Measurements from ENCODE around the gene ATXN1.

- TF ChIP-seq BHLHE40 (IDR thresholded peaks at IDR 0.05; ENCODE audit: borderline replicate concordance) (no peak), LEF1 (IDR thresholded peaks at IDR 0.05; ENCODE audit: borderline replicate concordance) (no peak), FOXA1 (IDR thresholded peaks at IDR 0.05) (no peak), FOXK2 (IDR thresholded peaks at IDR 0.05) (no peak), FOXM1 (IDR thresholded peaks at IDR 0.05; ENCODE audit: borderline replicate concordance) (no peak), ARNT (IDR thresholded peaks at IDR 0.05) (no peak), HDGF (IDR thresholded peaks at IDR 0.05; ENCODE audit: borderline replicate concordance) (no peak), SUZ12 (IDR thresholded peaks at IDR 0.05) (no peak), CTBP1 (IDR thresholded peaks at IDR 0.05; ENCODE audit: borderline replicate concordance) (no peak), NFRKB (IDR thresholded peaks at IDR 0.05) (no peak), ELF4 (IDR thresholded peaks at IDR 0.05) (no peak)
These were observed 387.2 kb downstream of the ATXN1 start for GRCh38 chr6:16374016-16374415.

All from HEK293T (cell line).